Measurements from ENCODE around the gene VSIG10L.

Gene VSIG10L

DNA sequence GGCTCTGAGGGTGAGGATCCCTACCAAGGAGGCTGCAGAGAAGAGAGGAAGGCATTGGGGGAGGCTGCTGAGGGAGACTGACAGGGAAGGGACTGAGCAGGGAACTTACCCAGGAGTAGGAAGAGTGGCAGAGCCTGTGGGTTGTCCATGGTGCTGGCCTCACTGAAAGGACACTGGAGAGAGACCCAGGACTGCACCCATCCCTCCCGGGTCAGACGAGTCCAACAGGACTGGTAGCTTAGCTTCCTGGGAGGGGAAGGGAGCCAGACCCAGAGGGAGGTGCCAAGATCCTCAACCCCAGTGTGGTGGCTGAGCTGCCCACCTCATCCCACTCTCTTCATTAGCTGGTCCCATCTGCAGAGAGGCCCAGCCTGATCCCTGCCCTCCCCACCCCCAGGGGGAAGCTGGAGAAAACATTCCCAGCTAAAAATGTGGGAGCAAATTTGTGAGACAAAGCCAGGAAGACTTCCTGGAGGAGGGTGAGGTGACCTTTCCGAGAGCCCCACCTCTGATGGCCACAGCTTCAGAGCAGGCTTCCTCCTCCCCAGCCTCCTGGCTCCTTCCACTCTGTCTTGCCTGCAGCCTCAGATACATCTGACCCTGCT, at the start of gene VSIG10L:
TSS of gene VSIG10L (minus strand) at position 164 of the 605 bp plus-strand sequence. CDS start at position 149, 15 bp downstream.
- FAIRE-seq (no peak), DNase-seq (ENCODE audit: insufficient read length, low spot score) (no peak)
- TF ChIP-seq POLR2A (IDR thresholded peaks at IDR 0.05; ENCODE audit: low read depth, low read length) = no peak

DNA sequence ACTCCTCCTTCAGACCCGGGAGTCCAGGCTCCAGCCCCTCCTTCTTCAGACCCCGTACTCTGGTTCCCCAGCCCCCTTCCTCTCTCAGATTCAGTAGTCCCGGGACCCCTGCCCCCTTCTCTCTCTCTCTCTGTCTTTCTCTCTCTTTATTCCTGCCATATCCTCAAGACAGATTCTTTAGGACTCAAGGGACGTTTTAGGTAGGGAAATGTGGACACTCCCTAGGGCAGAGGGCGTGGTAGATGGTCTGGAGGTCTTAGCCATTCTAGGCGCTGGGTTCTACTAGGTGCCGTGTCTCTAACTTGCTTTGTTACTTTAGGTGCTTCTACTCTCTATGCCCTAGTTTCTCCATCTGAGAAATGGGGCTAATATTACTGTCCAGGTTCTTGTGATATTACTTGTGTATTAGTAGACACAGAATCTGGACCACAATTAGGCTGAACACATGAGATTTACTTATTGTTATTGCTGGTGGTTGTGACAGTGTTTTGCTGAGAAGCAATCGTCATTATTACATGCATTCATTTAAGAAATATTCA, 49.2 kb upstream of the VSIG10L start:
- FAIRE-seq = no peak
- DNase-seq (ENCODE audit: insufficient read length, low spot score) = no peak
- no peak for TF ChIP-seq POLR2A (IDR thresholded peaks at IDR 0.05; ENCODE audit: low read depth, low read length)

DNA sequence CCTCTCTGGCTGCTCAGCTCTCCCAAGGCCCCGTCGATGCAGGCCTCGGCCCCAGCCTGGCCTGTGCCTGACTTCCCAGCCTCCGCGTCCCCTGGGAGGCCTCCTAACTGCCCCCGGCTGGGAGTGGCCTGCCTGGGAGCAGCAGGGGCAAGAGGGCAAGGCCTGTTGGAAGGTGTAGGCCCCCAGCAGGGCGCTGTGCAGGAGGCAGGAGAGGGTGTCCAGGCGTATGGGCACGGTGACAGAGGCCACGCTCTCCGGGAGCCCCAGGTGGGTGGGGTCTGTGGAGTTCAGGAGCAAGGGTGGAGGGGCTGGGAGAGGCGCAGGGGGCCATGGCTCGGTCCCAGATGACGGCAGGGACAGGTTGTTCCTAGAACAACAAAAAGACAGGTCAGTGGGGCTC, 47.2 kb upstream of the VSIG10L start:
- no peak for TF ChIP-seq POLR2A (IDR thresholded peaks at IDR 0.05; ENCODE audit: low read depth, low read length)
- DNase-seq (ENCODE audit: insufficient read length, low spot score) (no peak), FAIRE-seq (no peak)

DNA sequence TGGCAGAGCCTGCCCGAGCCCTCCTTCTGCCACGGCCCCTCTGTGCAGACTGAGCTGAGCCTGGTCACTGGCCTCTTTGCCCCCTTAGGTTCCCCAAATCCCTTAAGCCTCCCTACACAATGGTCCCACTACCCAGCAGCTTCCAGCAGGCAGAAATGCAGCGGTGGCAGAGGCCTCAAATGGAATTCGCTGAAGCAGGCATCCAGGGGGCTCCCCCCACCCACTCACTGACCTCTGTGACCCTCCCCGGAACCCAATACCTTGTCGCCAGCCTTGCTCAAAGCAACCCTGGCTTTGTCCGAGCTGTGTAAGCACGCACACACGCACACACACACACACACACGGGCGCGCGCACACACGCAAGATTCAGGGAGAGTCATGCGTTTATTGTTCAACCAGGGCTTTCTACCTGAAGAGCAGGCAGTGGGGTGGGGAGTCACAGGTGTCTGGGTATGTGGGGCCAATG, 46.0 kb upstream of the VSIG10L start, which contains the start of gene LIM2:
TSS of gene LIM2 (minus strand) at position 51 of the 466 bp plus-strand sequence. CDS start 531 bp downstream, outside the sequence.
- no peak for FAIRE-seq
- DNase-seq (ENCODE audit: insufficient read length, low spot score) = no peak
- no peak for TF ChIP-seq POLR2A (IDR thresholded peaks at IDR 0.05; ENCODE audit: low read depth, low read length)

DNA sequence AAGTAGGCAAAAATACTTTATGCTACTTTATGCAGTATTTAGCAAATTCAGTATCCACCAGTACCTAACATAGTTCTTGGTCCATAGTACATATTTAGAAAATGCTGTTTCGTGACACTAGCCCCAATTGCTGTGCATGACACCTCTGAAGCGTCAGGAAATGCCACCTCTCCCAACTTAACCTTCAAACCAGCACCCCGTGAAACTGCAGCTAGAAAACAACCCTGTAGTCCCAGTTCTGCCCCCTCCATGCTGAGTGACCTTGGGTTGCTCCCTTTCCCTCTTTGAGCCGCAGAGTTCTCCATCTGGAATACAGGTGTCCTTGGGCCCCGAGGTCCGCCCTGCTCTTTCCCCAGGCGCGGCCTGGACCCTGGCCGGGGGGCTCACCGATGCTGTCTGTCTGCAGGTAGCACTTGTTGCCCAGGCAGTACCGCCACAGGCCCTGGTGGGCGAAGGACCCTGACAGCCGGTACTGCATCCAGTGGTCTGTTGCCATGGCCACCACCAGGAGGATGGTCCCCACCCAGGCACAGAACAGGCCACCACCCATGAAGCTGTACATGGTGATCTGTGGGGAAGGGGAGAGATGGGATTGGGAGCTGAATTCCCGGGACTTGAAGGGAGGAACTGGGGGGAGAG, 45.1 kb upstream of the VSIG10L start:
- TF ChIP-seq POLR2A (IDR thresholded peaks at IDR 0.05; ENCODE audit: low read depth, low read length) = no peak
- no peak for DNase-seq (ENCODE audit: insufficient read length, low spot score)
- no peak for FAIRE-seq

DNA sequence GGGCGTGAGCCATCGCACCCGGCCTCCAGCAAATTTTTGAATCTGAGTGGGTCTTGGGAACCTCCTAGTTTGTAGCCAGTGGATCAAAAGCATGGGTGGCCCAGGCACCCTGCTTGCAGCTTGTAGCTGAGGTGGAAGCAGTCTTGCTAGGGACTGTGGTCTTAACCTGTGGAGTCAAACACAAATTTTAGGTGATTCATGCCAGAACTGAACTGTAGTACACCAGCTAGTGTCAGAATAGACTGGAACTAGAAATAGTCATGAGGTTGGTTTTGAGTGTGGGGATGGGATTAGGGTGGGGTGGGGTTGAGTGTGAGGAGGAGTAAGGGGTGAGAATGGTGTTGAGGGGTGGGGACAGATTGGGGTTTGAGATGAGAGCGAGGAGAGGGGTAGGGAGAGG, 40.1 kb upstream of the VSIG10L start:
- no peak for TF ChIP-seq POLR2A (IDR thresholded peaks at IDR 0.05; ENCODE audit: low read depth, low read length)
- no peak for DNase-seq (ENCODE audit: insufficient read length, low spot score)
- FAIRE-seq = no peak

DNA sequence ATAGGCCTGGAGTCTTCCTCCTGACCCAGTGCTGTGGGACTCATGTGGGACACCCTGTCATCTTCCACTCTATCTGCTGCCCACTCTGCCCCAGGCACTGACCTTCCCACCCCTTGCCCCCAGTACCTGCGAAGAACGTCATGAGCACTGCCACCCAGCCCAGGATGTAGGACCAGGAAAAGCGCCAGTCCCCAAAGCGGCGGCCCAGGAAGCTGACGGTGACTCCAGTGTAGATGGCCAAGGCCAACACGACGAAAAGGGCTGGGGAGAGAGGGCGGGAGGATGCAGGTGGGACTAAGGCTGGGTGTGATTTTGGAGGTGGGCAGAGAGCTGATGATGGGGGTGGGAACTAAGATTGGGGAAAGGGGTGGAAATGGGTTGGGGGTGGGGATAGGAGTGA, 38.4 kb upstream of the VSIG10L start:
- no peak for FAIRE-seq
- no peak for DNase-seq (ENCODE audit: insufficient read length, low spot score)
- no peak for TF ChIP-seq POLR2A (IDR thresholded peaks at IDR 0.05; ENCODE audit: low read depth, low read length)

DNA sequence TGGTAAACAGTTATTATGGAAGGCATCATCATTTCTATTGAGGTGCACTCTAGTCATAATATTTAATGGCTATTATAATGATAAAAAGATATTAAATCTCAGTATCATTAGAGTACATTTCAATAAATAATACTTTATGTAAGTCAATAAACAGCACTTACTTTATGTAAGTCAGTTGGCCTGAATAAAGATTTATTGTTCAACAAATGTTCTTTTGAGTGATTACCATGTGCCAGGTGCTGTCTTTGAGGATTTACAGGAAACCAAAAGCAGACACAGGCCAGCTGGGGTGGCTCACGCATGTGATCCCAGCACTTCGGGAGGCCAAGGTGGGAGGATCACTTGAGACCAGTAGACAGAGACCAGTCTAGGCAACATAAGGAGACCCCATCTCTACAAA, 35.5 kb upstream of the VSIG10L start:
- DNase-seq (ENCODE audit: insufficient read length, low spot score) = no peak
- no peak for TF ChIP-seq POLR2A (IDR thresholded peaks at IDR 0.05; ENCODE audit: low read depth, low read length)
- no peak for FAIRE-seq

DNA sequence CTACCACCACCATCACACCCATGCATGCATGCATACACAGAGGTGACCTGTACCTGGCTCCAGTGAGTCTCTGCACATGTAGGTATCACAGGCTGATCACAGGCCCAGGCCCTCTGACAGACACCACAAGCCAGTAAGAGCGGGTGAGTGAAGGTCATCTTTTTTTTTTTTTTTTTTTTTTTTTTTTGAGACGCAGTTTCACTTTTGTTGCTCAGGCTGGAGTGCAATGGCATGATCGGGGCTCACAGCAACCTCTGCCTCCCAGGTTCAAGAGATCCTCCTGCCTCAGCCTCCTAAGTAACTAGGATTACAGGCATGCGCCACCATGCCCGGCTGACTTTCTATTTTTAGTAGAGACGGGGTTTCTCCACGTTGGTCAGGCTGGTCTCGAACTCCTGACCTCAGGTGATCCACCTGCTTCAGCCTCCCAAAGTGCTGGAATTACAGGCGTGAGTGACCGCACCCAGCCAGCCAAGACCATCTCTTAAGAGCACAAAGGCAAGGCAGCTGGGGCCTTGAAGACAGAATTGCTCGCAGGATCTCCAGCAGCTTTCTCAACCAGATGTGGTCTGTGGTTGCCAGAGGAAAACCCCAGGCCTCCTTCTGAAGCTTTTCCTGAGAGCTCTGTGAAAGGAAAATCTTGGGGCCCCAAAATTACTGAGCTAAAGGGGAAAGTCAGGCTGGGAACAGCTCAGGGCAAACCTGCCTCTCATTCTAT, 33.7 kb upstream of the VSIG10L start:
- no peak for TF ChIP-seq POLR2A (IDR thresholded peaks at IDR 0.05; ENCODE audit: low read depth, low read length)
- DNase-seq (ENCODE audit: insufficient read length, low spot score) (no peak), FAIRE-seq (no peak)

DNA sequence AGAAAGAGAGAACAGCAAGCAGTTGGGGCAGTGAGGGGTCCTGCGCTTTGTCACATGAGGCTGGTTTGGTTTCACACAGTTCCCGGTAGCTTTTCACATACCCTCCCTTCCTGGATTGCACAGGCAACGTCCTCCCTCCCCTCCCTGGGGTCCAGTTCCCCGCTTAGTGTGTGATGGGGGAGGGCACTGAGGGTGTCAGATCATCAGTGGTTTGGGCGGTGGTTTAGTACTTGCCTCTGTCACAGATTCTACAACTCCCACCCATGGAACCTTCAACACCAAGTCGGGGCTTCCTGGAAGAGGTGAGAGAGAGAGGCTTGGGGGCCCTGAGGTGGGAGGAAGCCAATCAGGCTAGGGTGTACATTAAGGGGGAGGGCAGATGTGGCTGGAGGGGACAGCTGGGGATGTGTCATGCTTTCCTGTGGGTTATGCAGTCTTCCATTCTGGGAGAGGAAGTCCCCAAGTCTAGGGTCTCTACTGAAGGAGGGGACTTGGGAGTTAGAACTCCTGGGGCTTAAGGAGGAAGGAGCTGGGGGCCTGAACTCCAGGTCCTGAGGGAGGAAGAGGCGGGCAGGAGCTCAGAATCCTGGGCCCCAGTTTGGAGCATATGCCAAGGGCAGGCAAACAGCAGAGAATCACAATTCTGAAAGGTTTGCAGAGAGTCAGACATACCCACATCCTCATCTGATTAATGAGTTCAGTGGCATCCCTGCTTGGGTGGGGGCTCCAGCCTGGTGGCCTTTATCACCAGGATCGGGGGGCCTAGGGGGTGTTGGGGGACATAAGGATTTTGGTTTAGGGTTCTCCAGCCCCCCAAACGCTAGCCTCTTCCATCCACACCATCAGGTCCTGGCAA, 30.9 kb upstream of the VSIG10L start, which contains the start of gene NKG7:
TSS of gene NKG7 (minus strand) at position 6 of the 856 bp plus-strand sequence. CDS start 119 bp downstream, outside the sequence.
- FAIRE-seq (no peak), DNase-seq (ENCODE audit: insufficient read length, low spot score) (no peak)
- TF ChIP-seq POLR2A (IDR thresholded peaks at IDR 0.05; ENCODE audit: low read depth, low read length) = no peak

DNA sequence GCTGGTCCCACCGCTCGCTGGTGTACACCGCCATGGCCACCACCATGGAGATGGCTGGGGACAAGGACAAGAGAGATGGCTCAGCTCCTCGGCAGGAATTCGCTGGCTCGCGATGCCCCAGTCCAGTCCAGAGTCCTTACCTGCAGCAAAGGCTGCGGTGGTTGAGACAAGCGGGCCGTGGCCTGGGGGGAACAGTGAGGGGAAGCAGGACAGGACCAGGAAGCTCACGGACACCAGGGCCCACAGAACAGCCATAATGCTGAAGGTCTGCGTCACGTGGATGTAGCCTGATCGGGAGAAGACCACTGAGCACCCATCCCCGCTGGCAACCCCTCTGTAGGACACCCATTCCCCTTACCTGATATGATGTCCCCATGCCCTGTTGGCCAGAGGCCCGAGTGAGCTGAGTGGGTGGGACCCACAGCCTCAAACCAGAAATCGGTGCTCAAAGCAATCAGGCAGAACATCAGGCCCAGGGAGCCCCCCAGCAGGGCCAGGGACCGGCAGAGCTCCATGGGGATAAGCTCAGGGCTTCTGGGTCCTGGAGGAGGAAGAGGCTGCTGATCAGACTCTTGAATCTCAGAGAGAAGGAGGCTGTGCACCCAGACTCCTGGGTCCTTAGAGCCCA, 30.2 kb upstream of the VSIG10L start:
- FAIRE-seq = no peak
- no peak for TF ChIP-seq POLR2A (IDR thresholded peaks at IDR 0.05; ENCODE audit: low read depth, low read length)
- DNase-seq (ENCODE audit: insufficient read length, low spot score) = no peak

DNA sequence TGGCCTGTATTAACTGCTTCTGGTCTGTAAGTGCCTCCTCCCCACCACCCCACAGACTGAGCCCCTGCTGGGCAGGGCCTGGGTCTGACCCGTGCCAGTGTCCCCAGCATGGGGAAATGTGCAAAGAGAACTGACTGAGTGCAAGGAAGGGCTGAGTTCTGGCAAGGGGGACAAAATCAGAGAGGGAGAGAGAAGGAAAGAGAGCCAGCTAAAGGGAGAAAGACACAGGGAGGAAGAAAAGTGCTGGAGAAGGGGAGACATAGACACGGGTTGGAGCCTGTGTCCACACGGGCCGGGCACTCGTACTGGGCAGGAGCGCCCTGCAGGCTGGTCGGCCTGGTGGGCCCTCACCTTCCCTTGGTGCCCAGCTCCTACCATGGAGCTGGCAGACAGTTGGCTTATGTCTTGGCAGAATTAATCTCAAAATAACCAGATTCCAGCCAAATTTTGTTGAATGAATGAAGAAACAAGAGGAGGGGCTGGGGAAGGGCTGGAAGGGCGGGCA, 29.3 kb upstream of the VSIG10L start:
- no peak for TF ChIP-seq POLR2A (IDR thresholded peaks at IDR 0.05; ENCODE audit: low read depth, low read length)
- FAIRE-seq (no peak), DNase-seq (ENCODE audit: insufficient read length, low spot score) (no peak)

DNA sequence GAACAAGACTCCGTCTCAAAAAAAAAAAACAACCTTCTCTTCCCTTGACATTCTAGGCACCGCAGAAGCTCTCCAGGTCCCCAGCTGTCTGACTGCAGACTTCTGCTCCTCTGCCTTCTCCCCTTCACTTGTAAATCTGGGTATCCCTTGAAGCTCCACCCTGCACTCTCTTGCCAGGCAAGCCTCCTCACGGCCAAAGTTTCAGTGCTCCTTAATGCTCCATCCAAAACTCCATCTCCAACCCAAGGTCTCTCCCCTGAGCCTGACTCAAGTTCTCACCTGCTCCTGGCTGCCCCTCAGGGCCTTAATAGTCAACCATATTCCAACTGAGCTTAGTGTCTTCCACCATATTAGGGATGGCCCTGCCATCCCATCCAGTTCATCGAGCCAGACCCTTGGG, 28.3 kb upstream of the VSIG10L start:
- FAIRE-seq (no peak), DNase-seq (ENCODE audit: insufficient read length, low spot score) (no peak)
- TF ChIP-seq POLR2A (IDR thresholded peaks at IDR 0.05; ENCODE audit: low read depth, low read length) = no peak

Measured in H54 (cell line).